GM15510 (cell line): Measurements from ENCODE around the gene ADPRHL1.

ENCODE experiments used
- POLR2A ChIP-seq: IDR thresholded peaks from 3 replicates; pipeline ENCODE4 v1.6.1; 2011; ENCODE audit warnings: borderline replicate concordance; ENCODE audit not compliant: insufficient read length; ENCODE audit errors: extremely low read depth

The ADPRHL1 gene

DNA sequence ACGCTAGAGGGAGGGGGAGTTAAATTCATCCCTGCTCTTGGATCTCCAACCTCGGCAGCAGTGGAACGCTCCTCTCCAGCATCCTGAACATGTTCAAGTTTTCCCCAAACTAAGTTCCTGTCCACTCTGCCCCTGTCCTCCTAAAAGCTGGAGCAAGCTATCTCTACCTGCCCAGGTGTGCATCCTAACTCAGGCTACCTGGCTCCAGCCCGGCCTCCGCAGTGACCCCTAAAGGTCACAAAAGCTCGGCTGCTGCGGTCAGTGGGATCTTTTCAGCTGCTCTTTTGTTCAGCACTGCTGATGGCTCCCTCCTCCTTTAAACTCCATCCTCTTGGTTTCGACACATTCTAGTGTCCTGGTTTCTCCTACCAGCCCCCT lies 35.9 kb upstream of the ADPRHL1 start:
- no peak for TF ChIP-seq POLR2A

DNA sequence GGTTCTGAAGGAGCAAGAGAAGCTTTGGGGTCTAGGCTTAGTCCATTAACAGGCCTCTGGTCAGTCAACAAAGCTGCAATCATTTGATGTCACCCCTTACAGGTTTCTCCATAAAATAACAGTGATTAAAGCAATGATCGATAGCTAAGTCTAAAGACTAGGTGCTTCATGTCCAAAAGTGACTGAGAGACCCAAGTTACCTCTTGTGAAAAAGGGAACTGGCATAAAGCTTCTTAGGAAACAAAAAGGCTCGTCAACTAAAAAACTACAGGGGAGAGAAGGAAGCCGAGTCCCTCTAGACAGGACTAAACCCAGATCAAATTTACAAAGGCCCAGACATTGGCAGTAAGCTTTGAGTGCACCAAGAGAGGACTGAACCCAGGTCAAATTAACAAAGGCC lies 35.0 kb upstream of the ADPRHL1 start:
- TF ChIP-seq POLR2A, result no peak

DNA sequence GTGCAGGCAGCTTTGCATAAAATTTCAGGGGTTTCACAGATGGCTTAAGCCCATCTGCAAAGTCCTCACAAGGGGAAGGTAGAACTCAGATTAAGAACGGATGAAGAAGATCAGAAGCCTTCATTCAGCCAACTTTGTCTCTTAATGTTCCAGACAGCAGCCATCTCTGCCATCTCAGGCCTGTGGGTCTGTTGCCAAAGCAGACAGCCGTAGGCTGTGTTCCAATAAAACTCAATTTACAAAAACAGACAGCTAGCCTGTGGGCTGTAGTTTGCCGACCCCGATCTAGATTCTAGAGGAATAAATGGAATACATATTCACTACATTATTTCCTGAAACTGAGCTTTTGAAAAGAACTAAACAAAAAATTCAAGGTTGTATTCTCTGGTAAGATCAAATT lies 33.4 kb upstream of the ADPRHL1 start:
- no peak for TF ChIP-seq POLR2A

DNA sequence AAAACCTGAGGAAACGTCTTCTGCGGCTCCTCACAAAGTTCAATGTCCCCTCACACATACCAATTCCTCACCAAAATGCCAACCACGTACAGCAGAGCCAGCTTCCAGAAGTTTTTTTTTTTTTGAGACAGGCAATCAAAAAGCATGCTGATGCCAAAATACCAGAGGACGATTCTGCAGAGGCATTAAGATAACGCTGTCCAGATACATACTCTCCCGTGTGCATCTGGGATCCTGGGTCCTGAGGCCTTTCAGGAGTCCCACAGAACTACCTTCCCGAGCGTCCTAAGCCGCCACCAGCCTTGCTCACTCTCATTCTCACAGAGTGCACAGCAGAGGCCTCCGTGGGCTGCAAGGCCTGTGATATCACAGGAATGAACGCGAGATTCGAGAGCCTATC lies 32.3 kb upstream of the ADPRHL1 start:
- no peak for TF ChIP-seq POLR2A

DNA sequence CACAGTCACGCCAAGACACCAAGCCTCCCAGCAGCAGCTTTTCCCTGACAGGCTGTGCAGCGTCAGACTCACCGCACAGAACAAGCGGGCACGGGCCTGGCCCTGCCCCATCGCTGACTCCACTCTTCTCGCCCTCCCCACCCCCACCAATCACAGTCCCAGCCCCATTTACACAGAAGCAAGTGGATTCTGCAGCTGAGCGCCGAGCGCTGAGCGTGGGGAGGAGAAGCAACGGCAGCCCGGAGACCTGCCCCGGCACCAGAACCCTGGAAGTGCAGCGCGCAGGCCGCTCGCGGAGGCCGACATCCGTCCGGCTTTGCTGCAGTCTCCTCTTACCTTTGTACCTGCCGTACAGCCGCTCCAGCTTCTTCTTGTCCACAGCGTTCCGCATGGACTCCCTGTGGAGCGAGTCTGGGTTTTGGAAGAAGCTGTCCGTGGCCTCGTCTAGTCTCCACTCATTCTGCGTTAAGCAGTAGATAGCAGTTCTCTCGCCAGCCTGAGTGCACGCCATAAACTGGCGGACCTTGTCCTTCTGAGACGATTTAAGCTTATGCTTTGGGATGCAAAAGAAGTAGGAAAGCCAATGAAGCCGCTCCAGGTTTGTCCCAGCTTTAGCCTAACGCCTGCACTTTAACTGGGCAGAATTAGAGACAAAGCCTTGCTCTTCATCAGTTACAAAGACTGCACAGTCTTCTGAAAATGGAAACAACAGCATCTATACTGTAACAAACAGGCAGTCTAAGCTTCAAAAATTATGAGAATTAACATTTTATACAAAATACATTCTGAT lies 30.4 kb upstream of the ADPRHL1 start:
- TF ChIP-seq POLR2A, result no peak

DNA sequence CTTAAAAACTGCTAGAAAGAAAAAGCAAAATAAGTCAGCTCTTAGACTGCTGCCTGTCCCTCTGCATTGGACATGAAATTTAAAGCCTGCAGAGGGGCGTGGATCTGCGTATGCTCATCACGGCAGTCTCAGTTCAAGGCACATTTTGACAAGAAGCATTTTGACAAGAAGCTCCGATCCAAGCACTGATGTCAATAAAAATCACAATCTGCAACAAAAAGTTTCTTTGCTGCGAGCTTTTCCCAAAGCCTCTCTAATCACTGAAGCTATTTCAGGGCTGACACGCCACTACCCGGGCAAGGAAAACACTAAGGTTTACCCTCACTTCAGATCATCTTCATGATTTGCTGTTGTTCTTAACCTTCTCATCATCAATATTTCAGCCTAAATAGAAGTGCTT lies 29.8 kb upstream of the ADPRHL1 start:
- no peak for TF ChIP-seq POLR2A

DNA sequence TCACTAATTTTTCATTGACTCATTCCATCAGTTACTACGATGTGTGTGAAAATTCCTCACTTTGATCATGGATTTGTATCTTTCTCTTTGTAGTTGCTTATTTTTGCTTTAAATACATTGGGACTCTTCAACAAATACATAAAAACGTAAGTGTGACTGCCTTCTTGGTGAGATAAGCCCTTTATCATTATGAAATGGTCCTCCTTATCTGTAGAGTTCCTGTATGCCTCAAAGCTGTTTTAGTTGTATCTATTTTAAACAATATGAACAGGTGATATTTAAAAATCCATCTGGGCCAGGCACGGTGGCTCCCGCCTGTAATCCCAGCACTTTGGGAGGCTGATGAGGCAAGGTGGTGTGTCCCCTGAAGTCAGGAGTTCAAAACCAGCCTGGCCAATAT lies 25.9 kb upstream of the ADPRHL1 start:
- no peak for TF ChIP-seq POLR2A

DNA sequence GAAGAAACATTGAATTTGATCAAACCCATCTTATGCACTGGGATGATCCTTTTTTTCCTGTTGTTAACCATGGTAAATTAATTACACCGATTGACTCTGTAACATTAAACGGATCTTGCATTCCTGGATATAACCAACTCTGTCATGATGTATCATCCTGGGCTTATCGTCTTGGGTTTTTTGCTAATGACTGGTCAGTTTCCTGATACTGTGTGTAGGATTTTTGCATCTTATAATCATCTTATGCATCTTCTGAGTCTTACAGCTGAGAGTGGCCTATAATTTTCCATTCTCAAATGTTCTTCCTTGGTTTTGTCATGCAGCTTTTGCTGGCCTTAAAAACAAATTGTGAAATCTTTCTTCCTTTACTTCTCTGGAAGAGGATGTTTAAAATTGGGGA lies 24.4 kb upstream of the ADPRHL1 start:
- no peak for TF ChIP-seq POLR2A

DNA sequence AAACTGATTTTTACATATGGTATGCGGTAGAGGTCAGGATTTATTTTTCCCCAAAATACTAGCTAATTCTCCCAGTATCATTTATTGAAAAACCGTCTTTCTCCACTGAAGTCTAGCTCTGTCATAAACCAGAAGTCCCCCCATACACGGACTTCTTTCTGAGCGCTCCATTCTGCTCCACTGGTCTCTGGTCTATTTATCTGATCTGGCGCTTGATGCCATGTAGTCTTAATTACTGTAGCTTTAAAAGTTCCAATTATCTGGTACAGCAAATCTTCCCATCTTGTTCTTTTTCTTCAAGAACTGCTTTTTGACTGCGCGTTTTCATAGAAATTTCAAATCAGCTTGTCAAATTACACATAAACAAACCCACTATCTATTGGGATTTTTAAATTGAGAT lies 23.5 kb upstream of the ADPRHL1 start:
- TF ChIP-seq POLR2A, result no peak

DNA sequence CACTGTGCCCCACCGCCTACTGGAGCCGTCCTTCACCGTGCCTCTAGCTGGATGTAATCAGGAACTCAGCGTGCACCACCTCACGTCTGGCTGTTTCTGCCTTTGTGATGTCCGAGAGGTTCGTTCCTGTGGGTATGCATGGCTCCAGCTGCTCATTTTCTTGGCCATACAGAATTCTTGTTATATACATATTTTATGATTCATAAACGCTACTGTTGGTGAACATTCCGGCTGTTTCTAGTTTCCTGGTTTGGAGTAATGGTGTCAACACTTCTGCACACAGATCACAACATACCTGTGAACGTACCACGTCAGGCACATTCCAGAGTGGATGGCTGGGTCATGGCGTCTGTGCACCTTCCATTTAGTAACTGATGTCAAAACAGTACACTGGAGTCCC lies 22.6 kb upstream of the ADPRHL1 start:
- no peak for TF ChIP-seq POLR2A

DNA sequence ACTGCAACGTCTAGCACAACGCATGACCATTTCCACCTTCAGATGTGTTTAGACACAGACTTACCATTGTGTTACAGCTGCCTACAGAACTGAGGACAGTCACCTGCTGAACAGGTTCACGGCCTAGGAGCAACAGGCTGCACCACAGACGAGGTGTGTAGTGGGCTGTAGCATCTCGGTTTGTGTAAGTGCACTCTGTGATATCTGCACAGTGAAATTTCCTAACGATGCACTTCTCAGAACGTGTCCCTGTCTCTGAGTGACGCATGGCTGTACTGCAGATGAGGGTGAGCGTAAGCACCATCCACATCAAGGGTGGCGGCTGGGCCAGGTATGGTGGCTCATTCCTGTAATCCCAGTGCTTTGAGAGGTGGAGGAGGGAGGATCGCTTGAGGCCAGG lies 22.0 kb upstream of the ADPRHL1 start:
- no peak for TF ChIP-seq POLR2A

DNA sequence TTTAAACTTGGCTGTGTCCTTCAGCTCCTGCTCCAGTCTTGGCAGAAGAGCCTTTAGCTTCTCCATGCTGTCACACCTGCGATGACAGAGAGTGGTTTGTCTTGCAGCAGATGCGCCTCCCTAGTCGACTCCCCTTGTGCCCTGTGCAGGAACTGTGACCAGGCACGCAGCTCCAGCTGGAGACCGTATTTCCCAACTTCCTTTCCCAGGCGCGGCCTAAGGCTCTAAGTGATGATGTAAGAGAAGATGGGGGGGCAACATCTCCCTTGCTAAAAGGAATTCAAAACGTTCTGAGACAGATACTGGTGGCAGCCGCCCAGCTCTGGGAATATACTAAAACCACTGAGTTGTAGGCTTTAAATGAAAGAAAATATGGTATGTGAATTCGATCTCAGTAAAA lies 20.9 kb upstream of the ADPRHL1 start:
- TF ChIP-seq POLR2A, result no peak

DNA sequence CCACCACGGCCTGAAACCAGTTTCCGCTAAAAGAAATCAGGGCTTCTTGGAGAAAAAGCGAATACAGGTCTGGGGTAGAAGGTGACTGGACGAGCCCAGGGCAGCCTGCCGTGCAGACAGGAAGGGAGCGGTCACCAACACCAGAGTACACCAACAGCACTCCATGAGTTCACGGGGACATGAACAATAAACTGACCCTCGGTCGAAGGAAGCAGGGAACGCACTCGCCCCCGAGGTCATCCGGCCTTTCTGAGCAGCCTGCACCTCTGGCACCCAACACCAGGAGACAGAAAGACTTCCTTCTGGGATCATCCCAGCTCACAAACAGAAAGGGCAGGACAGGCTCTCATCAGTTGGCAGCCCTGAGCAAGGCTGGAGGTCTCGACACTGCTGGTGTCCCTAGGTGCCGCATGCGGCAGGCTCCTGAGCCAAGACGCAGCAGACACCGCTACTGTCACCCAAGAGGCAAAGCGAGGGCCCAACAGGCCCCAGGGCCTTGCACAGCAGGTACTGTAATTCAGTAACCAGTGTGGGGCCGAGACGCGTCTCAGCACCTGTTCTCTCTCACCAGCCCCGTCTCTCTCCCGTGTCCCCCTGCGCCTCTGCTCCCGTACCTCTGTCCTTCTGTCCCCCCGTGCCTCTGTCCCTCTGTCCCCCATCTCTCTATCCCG lies 19.2 kb upstream of the ADPRHL1 start:
- TF ChIP-seq POLR2A, result no peak

DNA sequence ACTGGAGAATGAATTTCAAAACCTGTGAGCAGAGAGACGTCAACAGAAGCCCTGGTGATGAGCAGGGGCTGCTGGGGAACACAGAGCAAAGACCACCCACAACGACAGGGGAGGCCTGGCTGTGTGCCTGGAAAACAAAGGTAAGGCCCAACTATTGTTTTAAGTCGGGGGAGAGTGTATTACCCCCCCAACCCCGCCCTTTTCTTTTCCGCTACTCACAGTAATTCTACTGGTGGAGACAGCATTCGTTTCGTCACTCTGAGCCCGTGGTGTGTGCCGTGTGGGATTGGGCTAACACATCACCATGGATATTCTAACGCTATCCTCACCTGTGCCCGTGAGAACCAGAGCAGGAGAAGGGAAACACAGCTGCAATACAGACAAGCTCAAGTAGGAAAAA lies 18.6 kb upstream of the ADPRHL1 start:
- TF ChIP-seq POLR2A, result no peak

DNA sequence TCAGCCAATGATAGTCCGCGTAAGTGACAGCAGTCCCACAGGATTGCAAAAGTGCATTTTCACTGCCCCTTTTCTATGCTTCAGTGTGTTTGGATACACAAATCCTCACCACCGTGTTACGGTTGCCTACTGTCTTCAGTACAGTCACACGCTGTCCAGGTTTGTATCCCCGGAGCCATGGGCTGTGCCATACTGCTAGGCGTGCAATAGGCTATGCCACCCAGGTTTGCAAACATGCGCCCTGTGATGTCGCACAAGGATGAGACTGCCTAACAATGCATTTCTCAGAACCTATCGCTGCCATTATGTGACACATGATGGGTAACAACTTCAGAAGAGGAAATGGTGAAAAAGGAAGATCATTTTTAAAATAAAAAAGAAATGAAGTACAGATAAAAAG lies 16.8 kb upstream of the ADPRHL1 start:
- TF ChIP-seq POLR2A, result no peak

DNA sequence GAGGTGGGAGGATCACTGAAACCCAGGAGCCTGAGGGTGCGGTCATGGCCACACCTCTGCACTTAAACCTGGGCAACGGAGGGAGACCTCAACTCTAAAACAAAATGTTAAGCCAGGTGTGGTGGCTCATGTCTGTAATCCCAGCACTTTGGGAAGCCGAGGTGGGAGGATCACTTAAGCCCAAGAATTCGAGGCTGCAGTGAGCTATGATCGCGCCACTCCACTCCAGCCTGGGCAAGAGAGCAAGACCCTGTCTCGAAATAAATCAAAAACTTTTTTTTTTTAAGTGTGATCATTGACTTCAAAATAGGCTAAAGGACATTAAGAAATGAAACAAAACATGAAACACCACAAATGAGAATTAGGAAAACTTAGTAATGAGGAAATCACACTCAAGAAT lies 16.3 kb upstream of the ADPRHL1 start:
- no peak for TF ChIP-seq POLR2A

DNA sequence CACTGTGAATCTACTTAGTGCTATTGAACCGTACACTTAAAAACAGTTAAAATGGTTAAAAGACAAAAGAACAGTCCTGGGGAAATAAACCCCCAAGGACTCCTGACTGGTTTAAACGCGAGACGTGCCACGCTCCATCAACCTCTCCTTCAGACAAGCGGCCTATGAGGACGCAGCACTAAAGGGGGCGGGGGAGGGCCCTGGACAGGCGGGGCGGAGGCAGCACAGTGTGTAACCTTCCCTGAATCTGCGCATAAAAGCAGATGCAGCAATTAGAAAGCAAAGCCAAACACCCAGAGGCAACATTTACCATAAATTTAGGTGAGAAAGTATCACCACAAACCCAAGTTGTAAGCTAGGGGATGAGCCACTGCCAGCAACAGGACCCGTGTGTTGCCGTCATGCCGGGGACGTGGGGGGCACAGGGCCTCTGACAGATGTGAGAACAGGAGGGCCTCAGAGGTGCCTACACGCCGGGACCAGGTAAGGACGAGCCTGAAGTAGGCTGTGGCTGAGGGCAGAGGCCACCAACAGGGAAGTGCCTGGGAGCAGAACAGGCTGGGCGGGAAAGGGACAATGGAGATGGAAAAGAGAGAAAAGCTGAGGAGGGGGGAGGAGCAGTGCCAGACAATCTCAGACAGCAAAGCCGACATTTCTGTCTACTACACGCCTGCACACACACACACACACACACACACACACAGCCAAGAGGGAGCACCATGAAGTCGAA lies 15.3 kb upstream of the ADPRHL1 start:
- TF ChIP-seq POLR2A, result no peak

DNA sequence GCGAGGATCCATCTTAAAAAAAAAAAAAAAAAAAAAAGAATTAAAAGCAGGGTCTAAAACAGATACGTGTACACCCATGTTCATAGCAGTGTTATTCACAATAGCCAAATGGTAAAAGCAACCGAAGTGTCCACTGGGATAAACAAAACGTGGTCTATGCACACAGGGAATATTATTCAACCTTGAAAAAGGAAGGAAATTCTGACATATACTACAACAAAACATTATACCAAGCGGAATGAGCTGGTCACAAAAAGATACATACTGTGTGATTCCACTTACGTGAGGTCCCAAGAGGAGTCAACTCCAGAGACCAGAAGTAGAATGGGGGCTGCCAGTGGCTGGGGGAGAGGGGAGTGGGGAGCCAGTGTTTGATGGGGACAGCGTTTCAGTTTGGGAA lies 14.7 kb upstream of the ADPRHL1 start:
- no peak for TF ChIP-seq POLR2A
